GM23248 (cell line): ENCODE results near the gene RARA. TPM values are rescaled to one million over a fixed set of nuclear protein-coding genes. Genes with fewer than 3 reads are reported as not detected.

Source experiments
- DNase-seq: peaks from one replicate; pipeline ENCODE4 v3.0.0-alpha.2; 2015
- H2AFZ ChIP-seq: fragments of 200-600 bp; sonication (generic); 2 replicates; pipeline ENCODE4 v1.6.1; 2016; ENCODE audit warnings: antibody characterized with exemption
- H3F3A ChIP-seq: fragments of 200-600 bp; sonication (generic); 2 replicates; pipeline ENCODE4 v1.6.1; 2016; ENCODE audit warnings: mild to moderate bottlenecking, antibody characterized with exemption, mixed run types; ENCODE audit not compliant: insufficient read depth
- H3K27ac ChIP-seq: fragments of 200-600 bp; sonication (generic); 2 replicates; pipeline ENCODE4 v1.5.1; 2016; ENCODE audit warnings: mild to moderate bottlenecking
- H3K27me3 ChIP-seq: fragments of 200-600 bp; sonication (generic); replicated peaks from 2 replicates; pipeline ENCODE4 v1.6.1; 2016; ENCODE audit warnings: mild to moderate bottlenecking; ENCODE audit not compliant: insufficient read depth
- H3K36me3 ChIP-seq: fragments of 200-600 bp; sonication (generic); 2 replicates; pipeline ENCODE4 v1.6.1; 2016; ENCODE audit warnings: low read depth, mild to moderate bottlenecking
- H3K4me1 ChIP-seq: fragments of 200-600 bp; sonication (generic); 2 replicates; pipeline ENCODE4 v1.6.1; 2016; ENCODE audit warnings: mild to moderate bottlenecking; ENCODE audit not compliant: insufficient read depth
- H3K4me2 ChIP-seq: fragments of 200-600 bp; sonication (generic); one replicate; pipeline ENCODE4 v1.6.1; 2016; ENCODE audit warnings: mild to moderate bottlenecking; ENCODE audit not compliant: unreplicated experiment
- H3K4me3 ChIP-seq: fragments of 200-600 bp; sonication (generic); 2 replicates; pipeline ENCODE4 v1.5.1; 2016; ENCODE audit warnings: mild to moderate bottlenecking
- H3K79me2 ChIP-seq: fragments of 200-600 bp; sonication (generic); 2 replicates; pipeline ENCODE4 v1.6.1; 2016; ENCODE audit warnings: mild to moderate bottlenecking; ENCODE audit not compliant: insufficient read depth
- H3K9ac ChIP-seq: fragments of 200-600 bp; sonication (generic); 2 replicates; pipeline ENCODE4 v1.6.1; 2016; ENCODE audit warnings: mild to moderate bottlenecking
- H3K9me2 ChIP-seq: fragments of 200-600 bp; sonication (generic); 2 replicates; pipeline ENCODE4 v1.6.1; 2016; ENCODE audit warnings: mixed run types, mild to moderate bottlenecking, moderate library complexity; ENCODE audit not compliant: insufficient read depth
- H3K9me3 ChIP-seq: fragments of 200-600 bp; sonication (generic); one replicate; pipeline ENCODE4 v1.6.1; 2017; ENCODE audit warnings: low read depth
- H4K20me1 ChIP-seq: fragments of 200-600 bp; sonication (generic); 2 replicates; pipeline ENCODE4 v1.6.0; 2016; ENCODE audit not compliant: insufficient read depth
- EZH2 ChIP-seq: fragments of 200-600 bp; sonication (generic); IDR thresholded peaks from 2 replicates; pipeline ENCODE4 v1.6.1; 2018; ENCODE audit warnings: antibody characterized with exemption, mild to moderate bottlenecking; ENCODE audit not compliant: insufficient read depth, poor library complexity, severe bottlenecking
- EZH2phosphoT487 ChIP-seq: fragments of 200-600 bp; sonication (generic); IDR thresholded peaks from 2 replicates; pipeline ENCODE4 v1.6.1; 2018; ENCODE audit warnings: antibody characterized with exemption, moderate library complexity, mild to moderate bottlenecking, low read depth; ENCODE audit not compliant: insufficient read depth
- WGBS, 2 experiments: methylation state at CpG; one replicate each; pipeline ENCODE4 v1.1.6; 2015 to 2017; ENCODE audit warnings: low lambda C conversion rate in 2 of 2, low coverage in 1 of 2; ENCODE audit errors: missing lambda C conversion rate in 2 of 2; 5-methylcytosine and 5-hydroxymethylcytosine counted together
- in situ Hi-C: fragments of 300-500 bp; cut with MboI; formaldehyde crosslinking; loops from 2 replicates; pipeline ENCODE4 v1.15.0; 2020
- polyA plus RNA-seq: library from polyadenylated mRNA; unstranded; fragments of >200 nt; fragmentation: Nextera tagmentation; extraction: Ambion mirVana; gene quantifications from 2 replicates; pipeline ENCODE4 v1.2.1, GENCODE V29; 2016
- total RNA-seq: library from RNA; depleted of rRNA; stranded (reverse); fragments of >200 nt; shearing (Covaris generic); gene quantifications from 2 replicates; pipeline ENCODE4 v1.2.3, GENCODE V29; 2014; rRNA removed

RARA gene
- total RNA-seq (32.2 and 38.9 TPM in 2 replicates), polyA plus RNA-seq (23.7 and 24.5 TPM in 2 replicates)

DNA sequence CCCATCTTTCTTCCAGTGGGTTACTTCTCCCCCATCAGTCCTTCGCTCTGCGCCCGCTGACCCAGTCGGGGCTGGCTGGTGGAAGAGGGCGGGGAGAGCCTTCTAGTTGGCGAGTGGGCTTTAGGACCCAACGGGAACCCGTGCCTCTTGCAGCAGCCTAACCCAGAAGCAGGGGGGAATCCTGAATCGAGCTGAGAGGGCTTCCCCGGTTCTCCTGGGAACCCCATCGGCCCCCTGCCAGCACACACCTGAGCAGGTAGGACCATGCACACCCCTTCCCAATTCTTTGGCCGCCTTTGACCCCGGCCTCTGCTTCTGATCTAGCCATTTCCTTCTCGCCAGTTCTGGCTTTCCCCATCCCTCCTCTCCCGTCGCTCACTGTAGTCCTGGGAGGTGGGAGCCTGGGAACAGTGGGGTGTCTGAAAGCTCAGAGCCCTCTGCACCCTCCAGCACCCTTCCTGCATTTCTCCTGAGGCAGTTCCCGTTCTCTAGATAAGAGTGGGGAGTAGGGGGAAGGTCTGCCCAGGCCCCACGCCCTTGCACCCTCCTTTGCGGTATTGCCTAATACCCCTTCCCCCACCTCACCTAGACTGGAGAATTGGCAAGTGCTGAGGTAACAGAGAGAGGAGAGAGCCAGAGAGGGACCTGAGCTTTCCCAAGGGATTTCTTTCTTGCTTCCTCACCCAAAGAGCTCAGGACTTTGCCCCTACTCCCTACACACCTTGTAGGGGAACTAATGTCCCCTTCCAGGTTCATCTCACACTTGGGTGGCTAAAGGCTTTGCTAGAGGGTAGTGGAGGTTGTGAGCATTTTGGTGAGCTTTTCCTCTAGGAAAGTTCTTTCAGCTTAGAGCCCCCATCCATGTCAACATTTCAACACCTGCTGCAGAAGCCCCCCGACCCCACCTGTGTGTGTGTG lies at the start of gene RARA:
RARA (plus strand) TSS at position 150 of the 918 bp plus-strand sequence. CDS start 22,039 bp downstream, outside the sequence.
- WGBS, 2 experiments, result 21 to 26% methylated on average over 18 to 20 of the region's 20 CpGs
- no peaks in the 10 kb centered on the region for H3K27me3 ChIP-seq
- in situ Hi-C loops, result loop anchor here (10.0 kb wide), 1 partner anchor 46 kb away; no protein-coding TSS in a partner anchor
- no peaks in the 10 kb centered on the region for H3K9me3 ChIP-seq
- no peaks in the 10 kb centered on the region for H3K79me2 ChIP-seq
- DNase-seq, result peak; percentile 64
- H3K36me3 ChIP-seq, result no peaks in the 10 kb centered on the region
- H3K4me1 ChIP-seq, result peaks cover 74% of the 10 kb centered on the region
- H3K9me2 ChIP-seq, result no peaks in the 10 kb centered on the region
- H3K27ac ChIP-seq, result peak within 1 kb of the TSS; percentile 90
- peak within 1 kb of the TSS; percentile 66 for H3K4me2 ChIP-seq
- H3F3A ChIP-seq, result peaks cover 36% of the 10 kb centered on the region
- no peak for TF ChIP-seq EZH2phosphoT487
- TF ChIP-seq EZH2, result no peak
- H3K4me3 ChIP-seq, result peak within 1 kb of the TSS; percentile 48; the same call in 1 of the 2 replicates
- no peaks in the 10 kb centered on the region for H4K20me1 ChIP-seq
- H2AFZ ChIP-seq, result peak within 1 kb of the TSS; percentile 41; the same call in 1 of the 2 replicates
- peak within 1 kb of the TSS; percentile 72 for H3K9ac ChIP-seq

DNA sequence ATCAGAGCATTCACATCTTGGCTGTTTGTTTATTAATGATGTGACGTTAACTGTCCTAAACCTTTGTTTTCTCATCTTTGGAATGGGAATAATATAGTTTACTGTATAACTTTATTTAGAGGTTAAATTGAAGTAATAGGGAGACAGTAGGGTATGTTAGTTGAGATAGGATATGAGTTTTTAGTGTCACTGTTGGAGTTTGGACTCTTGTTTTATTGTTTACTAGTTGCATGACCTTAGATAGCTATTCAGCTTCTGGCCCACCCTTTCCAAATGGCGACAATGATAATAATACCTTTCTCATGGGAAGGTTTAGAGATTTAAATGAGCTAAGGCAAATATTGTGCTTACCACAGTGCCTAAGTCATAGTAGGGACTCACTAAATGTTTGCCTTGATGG lies 49.5 kb upstream of the RARA start:
- H3K4me1 ChIP-seq, result no peaks in the 10 kb centered on the region
- H3K9me3 ChIP-seq, result no peaks in the 10 kb centered on the region
- no peak overlapping the region for H3K4me2 ChIP-seq
- H4K20me1 ChIP-seq, result peaks cover 8% of the 10 kb centered on the region; the same call in 1 of the 2 replicates
- 92 to 93% methylated on average over 2 of the region's 2 CpGs for WGBS, 2 experiments
- H3F3A ChIP-seq, result no peaks in the 10 kb centered on the region
- H3K9me2 ChIP-seq, result no peaks in the 10 kb centered on the region
- TF ChIP-seq EZH2 (no peak), EZH2phosphoT487 (no peak)
- peaks cover 36% of the 10 kb centered on the region for H3K36me3 ChIP-seq
- DNase-seq, result no peak
- H2AFZ ChIP-seq, result no peak overlapping the region
- H3K9ac ChIP-seq, result no peak overlapping the region
- H3K4me3 ChIP-seq, result no peak overlapping the region
- H3K27ac ChIP-seq, result no peak overlapping the region
- peaks cover 67% of the 10 kb centered on the region for H3K79me2 ChIP-seq
- H3K27me3 ChIP-seq, result no peaks in the 10 kb centered on the region
- in situ Hi-C loops, result no loop called here

DNA sequence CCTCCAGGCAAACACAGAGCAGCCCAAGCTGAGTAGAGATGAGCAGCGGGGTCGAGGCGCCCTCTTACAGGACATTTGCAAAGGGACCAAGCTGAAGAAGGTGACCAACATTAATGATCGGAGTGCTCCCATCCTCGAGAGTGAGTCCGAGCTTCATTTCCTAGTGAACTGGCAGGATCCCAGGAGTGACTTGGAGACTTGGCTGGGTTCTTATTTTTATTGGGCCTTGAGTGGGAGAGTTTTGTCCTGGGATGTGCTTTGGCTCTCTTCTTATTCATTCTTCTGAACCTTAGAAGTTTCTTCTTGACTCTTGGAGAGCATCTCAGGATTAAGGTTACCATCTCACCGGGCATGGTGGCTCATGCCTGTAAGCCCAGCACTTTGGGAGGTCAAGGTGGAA lies 48.5 kb upstream of the RARA start:
- no peak overlapping the region for H3K4me3 ChIP-seq
- H3K9me2 ChIP-seq, result no peaks in the 10 kb centered on the region
- H3K27me3 ChIP-seq, result no peaks in the 10 kb centered on the region
- H3K9ac ChIP-seq, result no peak overlapping the region
- in situ Hi-C loops, result no loop called here
- no peak for DNase-seq
- no peaks in the 10 kb centered on the region for H3K4me1 ChIP-seq
- no peaks in the 10 kb centered on the region for H3F3A ChIP-seq
- H3K4me2 ChIP-seq, result no peak overlapping the region
- no peaks in the 10 kb centered on the region for H4K20me1 ChIP-seq
- H3K9me3 ChIP-seq, result no peaks in the 10 kb centered on the region
- H3K27ac ChIP-seq, result no peak overlapping the region
- TF ChIP-seq EZH2phosphoT487, result no peak
- TF ChIP-seq EZH2, result no peak
- H2AFZ ChIP-seq, result no peak overlapping the region
- H3K79me2 ChIP-seq, result peaks cover 57% of the 10 kb centered on the region
- 84 to 85% methylated on average over 7 of the region's 7 CpGs for WGBS, 2 experiments
- H3K36me3 ChIP-seq, result peaks cover 46% of the 10 kb centered on the region

DNA sequence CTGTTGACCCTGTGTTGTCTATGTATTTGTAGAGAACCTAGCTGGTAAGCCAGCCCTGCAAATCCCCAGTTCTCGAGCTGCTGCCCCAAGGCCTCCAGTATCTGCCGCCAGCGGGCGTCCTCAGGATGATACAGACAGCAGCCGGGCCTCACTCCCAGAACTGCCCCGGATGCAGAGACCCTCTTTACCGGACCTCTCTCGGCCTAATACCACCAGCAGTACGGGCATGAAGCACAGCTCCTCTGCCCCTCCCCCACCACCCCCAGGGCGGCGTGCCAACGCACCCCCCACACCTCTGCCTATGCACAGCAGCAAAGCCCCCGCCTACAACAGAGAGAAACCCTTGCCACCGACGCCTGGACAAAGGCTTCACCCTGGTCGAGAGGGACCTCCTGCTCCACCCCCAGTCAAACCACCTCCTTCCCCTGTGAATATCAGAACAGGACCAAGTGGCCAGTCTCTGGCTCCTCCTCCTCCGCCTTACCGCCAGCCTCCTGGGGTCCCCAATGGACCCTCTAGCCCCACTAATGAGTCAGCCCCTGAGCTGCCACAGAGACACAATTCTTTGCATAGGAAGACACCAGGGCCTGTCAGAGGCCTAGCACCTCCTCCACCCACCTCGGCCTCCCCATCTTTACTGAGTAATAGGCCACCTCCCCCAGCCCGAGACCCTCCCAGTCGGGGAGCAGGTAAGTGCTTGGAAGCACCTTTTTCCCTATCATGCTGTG lies 44.4 kb upstream of the RARA start:
- Histone ChIP-seq H3K27me3 (no peaks in the 10 kb centered on the region), H3K9me3 (no peaks in the 10 kb centered on the region), H3K4me2 (no peak overlapping the region), H3K27ac (no peak overlapping the region), H3K4me3 (no peak overlapping the region), H2AFZ (no peak overlapping the region), H3K9me2 (no peaks in the 10 kb centered on the region), H3K9ac (no peak overlapping the region), H3K79me2 (peaks cover 19% of the 10 kb centered on the region), H4K20me1 (no peaks in the 10 kb centered on the region), H3K4me1 (no peaks in the 10 kb centered on the region), H3F3A (no peaks in the 10 kb centered on the region), H3K36me3 (peaks cover 36% of the 10 kb centered on the region)
- in situ Hi-C loops, result no loop called here
- no peak for DNase-seq
- no peak for TF ChIP-seq EZH2phosphoT487
- TF ChIP-seq EZH2, result no peak
- WGBS, 2 experiments, result 85 to 88% methylated on average over 9 to 21 of the region's 21 CpGs
